Measurements from ENCODE around the gene ELAVL3. TPM values are rescaled to one million over a fixed set of nuclear protein-coding genes. Genes with fewer than 3 reads are reported as not detected.

Gene ELAVL3
- total RNA-seq, 2 donors from 2014 or later = not detected

DNA sequence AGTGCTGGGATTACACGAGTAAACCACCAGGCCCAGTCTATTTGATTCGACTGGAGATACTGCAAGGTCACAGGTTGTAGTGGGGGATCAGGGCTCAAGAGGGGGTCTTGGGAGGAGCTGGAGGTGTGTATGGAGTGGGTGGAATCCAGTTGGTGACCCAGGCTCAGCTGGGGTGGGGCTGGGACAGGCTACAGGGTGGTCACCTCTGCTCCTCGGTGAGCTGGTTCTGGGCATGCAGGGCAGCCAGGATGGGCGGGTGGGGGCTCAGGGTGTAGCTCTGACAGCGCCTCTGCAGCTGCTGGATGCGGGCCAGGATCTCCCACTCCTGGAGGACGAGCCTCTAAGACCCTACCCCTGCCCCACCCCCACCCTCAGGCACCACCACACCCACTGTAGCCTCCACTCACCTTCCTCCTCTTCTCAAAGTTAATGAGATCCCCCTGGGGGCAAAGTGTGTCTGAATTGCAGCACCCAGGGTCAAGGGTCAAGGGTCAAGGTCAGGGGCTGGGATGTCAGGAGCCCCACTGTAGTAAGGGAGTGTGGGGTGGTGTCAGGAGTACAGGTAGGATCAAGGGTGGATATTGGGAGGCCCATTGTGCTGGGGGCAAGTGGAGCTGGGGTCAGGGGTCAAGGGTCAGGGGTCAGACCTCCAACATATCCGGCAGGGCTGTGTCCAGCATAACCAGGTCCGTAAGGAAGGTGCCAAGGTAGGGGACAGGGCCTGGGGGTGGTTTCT, 78.9 kb downstream of the ELAVL3 start:
- Histone ChIP-seq H3K4me1 (no peaks in the 10 kb centered on the region), H3K9me3 (no peaks in the 10 kb centered on the region), H3K27me3 (no peaks in the 10 kb centered on the region), H3K27ac (no peak overlapping the region), H3K36me3 (replicated peaks in 1 of 2; ENCODE audit: insufficient read depth in 1 of 2, low read depth in 2 of 2) (peaks cover 0 to 4% of the 10 kb centered on the region in 2 donors), H3K4me3 (no peak overlapping the region)
- TF ChIP-seq POLR2A (IDR thresholded peaks at IDR 0.05) = no peak
- TF ChIP-seq, protein P1, sequence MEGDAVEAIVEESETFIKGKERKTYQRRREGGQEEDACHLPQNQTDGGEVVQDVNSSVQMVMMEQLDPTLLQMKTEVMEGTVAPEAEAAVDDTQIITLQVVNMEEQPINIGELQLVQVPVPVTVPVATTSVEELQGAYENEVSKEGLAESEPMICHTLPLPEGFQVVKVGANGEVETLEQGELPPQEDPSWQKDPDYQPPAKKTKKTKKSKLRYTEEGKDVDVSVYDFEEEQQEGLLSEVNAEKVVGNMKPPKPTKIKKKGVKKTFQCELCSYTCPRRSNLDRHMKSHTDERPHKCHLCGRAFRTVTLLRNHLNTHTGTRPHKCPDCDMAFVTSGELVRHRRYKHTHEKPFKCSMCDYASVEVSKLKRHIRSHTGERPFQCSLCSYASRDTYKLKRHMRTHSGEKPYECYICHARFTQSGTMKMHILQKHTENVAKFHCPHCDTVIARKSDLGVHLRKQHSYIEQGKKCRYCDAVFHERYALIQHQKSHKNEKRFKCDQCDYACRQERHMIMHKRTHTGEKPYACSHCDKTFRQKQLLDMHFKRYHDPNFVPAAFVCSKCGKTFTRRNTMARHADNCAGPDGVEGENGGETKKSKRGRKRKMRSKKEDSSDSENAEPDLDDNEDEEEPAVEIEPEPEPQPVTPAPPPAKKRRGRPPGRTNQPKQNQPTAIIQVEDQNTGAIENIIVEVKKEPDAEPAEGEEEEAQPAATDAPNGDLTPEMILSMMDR (IDR thresholded peaks at IDR 0.05) = no peak
- DNase-seq = no peak
- 78 to 84% methylated on average over 8 to 9 of the region's 9 CpGs for WGBS, 2 donors
- ATAC-seq = no peak
- intact Hi-C loops (cut with DNase I) = no loop called here

Small RNAs within 50 kb of the gene (microRNA-seq; reads per million reads assigned to microRNA genes)
- gene MIR7974 (ENCODE audit: borderline number of aligned reads in 2 of 2, borderline replicate concordance in 2 of 2) = 0 reads per million in 2 donors

Small RNAs within 50 kb of the gene (small RNA-seq; reads per million reads assigned to genes)
- gene MIR7974 (not detected), gene RF00019 (not detected), gene RN7SL833P (not detected)

Other genes starting within 250 kb of the ELAVL3 start
- not detected for gene ANGPTL8, start 241.4 kb downstream of the ELAVL3 start, total RNA-seq
- 10 to 100 TPM; 77.1 to 89.2 TPM for gene DOCK6, start 218.5 kb downstream of the ELAVL3 start, total RNA-seq
- gene TSPAN16, start 184.9 kb downstream of the ELAVL3 start, total RNA-seq = not detected
- 10 to 100 TPM; 47.1 to 51.6 TPM for gene RAB3D, start 141.4 kb downstream of the ELAVL3 start, total RNA-seq
- gene TMEM205, start 134.8 kb downstream of the ELAVL3 start, total RNA-seq = 100 to 1,000 TPM; 176 to 197 TPM
- 10 to 100 TPM; 26.5 to 32.6 TPM for gene CCDC159, start 134.5 kb downstream of the ELAVL3 start, total RNA-seq
- 10 to 100 TPM in 1 of 2 donors, 1 to 10 TPM in 1; 9.9 to 30.3 TPM for gene PLPPR2, start 125.6 kb downstream of the ELAVL3 start, total RNA-seq
- gene SWSAP1, start 106.4 kb downstream of the ELAVL3 start, total RNA-seq = 1 to 10 TPM in 1 of 2 donors, under 1 TPM in 1; 0.78 to 2.0 TPM
- 10 to 100 TPM; 15.0 to 20.4 TPM for gene EPOR, start 96.7 kb downstream of the ELAVL3 start, total RNA-seq
- gene RGL3, start 61.7 kb downstream of the ELAVL3 start, total RNA-seq = 10 to 100 TPM; 35.0 to 56.0 TPM
- under 1 TPM in 1 of 2 donors, not detected in 1; 0.26 TPM for gene ODAD3, start 45.9 kb downstream of the ELAVL3 start, total RNA-seq
- 100 to 1,000 TPM; 134 to 194 TPM for gene PRKCSH, start 45.4 kb downstream of the ELAVL3 start, total RNA-seq
- 10 to 100 TPM in 1 of 2 donors, 1 to 10 TPM in 1; 9.6 to 22.1 TPM for gene ZNF653, start 24.8 kb upstream of the ELAVL3 start, total RNA-seq
- 10 to 100 TPM; 55.8 to 79.1 TPM for gene ECSIT, start 48.1 kb upstream of the ELAVL3 start, total RNA-seq
- 10 to 100 TPM; 10.9 to 15.2 TPM for gene CNN1, start 57.8 kb upstream of the ELAVL3 start, total RNA-seq
- 10 to 100 TPM; 36.6 TPM for gene ELOF1, start 78.2 kb upstream of the ELAVL3 start, total RNA-seq
- gene ACP5, start 96.6 kb upstream of the ELAVL3 start, total RNA-seq = 10 to 100 TPM in 1 of 2 donors, 1 to 10 TPM in 1; 8.0 to 22.4 TPM
- 1 to 10 TPM; 4.6 to 8.8 TPM for gene ZNF627, start 116.4 kb upstream of the ELAVL3 start, total RNA-seq